Suprapubic skin (tissue), 4 donors: Measurements from ENCODE around the gene APOC4.

Experiments used
- POLR2A ChIP-seq, 2 donors: fragments of 450-650 bp; IDR thresholded peaks; one replicate each; pipeline ENCODE4 v1.6.1; 2017; ENCODE audit warnings: antibody characterized with exemption in 2 of 2, mild to moderate bottlenecking in 2 of 2, moderate library complexity in 2 of 2
- POLR2AphosphoS5 ChIP-seq, 3 donors: sonication (generic); formaldehyde crosslinking; IDR thresholded peaks; one replicate each; pipeline ENCODE4 v1.6.1; 2017; ENCODE audit warnings: antibody characterized with exemption in 3 of 3
- TF ChIP-seq, protein P1 (sequence below), 2 donors: fragments of 200-600 bp in 1 of 2; fragments of 450-650 bp in 1 of 2; sonication (generic) in 1 of 2; IDR thresholded peaks; one replicate each; pipeline ENCODE4 v1.5.1; 2016 to 2019; ENCODE audit warnings: antibody characterized with exemption in 2 of 2, mild to moderate bottlenecking in 1 of 2, moderate library complexity in 1 of 2

DNA sequence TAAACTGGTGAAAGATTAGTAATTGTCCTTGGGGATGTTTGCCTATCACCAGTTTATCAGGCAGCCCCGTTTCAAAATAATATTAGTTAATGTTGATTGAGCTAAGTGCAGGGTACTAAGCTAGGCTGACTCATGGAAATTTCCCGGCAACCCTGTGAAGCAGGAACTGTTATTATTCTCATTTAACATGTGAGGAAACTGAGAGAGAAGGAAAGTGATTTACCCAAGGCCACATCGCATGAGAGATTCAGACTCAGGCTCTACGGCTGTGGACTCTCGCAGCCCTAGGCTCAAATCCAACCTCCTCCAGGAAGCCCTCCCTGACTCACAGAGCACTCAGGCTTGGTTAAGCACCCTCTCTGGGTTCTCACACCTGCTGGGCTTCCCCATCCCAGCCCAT, 32.8 kb downstream of the APOC4 start:
- TF ChIP-seq, protein P1, sequence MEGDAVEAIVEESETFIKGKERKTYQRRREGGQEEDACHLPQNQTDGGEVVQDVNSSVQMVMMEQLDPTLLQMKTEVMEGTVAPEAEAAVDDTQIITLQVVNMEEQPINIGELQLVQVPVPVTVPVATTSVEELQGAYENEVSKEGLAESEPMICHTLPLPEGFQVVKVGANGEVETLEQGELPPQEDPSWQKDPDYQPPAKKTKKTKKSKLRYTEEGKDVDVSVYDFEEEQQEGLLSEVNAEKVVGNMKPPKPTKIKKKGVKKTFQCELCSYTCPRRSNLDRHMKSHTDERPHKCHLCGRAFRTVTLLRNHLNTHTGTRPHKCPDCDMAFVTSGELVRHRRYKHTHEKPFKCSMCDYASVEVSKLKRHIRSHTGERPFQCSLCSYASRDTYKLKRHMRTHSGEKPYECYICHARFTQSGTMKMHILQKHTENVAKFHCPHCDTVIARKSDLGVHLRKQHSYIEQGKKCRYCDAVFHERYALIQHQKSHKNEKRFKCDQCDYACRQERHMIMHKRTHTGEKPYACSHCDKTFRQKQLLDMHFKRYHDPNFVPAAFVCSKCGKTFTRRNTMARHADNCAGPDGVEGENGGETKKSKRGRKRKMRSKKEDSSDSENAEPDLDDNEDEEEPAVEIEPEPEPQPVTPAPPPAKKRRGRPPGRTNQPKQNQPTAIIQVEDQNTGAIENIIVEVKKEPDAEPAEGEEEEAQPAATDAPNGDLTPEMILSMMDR (IDR thresholded peaks at IDR 0.05): no peak
- no peak for TF ChIP-seq POLR2AphosphoS5 (IDR thresholded peaks at IDR 0.05)
- no peak for TF ChIP-seq POLR2A (IDR thresholded peaks at IDR 0.05)
